Left lung (tissue), 10 donors: ENCODE measurements around the gene HIGD1C. TPM values are rescaled to one million over a fixed set of nuclear protein-coding genes. Genes with fewer than 3 reads are reported as not detected.

Experiments
- ATAC-seq: fragments of 200-7000 bp; cut with Tn5 transposase; one replicate; pipeline ENCODE4 v1.9.1; 2020; ENCODE audit warnings: moderate library complexity
- DNase-seq, 4 donors: peaks; one replicate each; pipeline ENCODE4 v3.0.0-alpha.2; 2013 to 2020
- H3K27ac ChIP-seq, 2 donors: fragments of 200-600 bp; sonication (generic) in 1 of 2; one replicate each; pipeline versions ENCODE4 v1.5.0 to v1.8.0; 2020 to 2021
- H3K27me3 ChIP-seq, 2 donors: fragments of 200-600 bp; sonication (generic) in 1 of 2; one replicate each; pipeline versions ENCODE4 v1.5.0 to v1.8.0; 2020 to 2021
- H3K36me3 ChIP-seq, 2 donors: fragments of 200-600 bp; sonication (generic) in 1 of 2; one replicate each; pipeline versions ENCODE4 v1.5.0 to v1.8.0; 2020 to 2021
- H3K4me1 ChIP-seq, 2 donors: fragments of 200-600 bp; one replicate each; pipeline ENCODE4 v1.8.0; 2021
- H3K4me3 ChIP-seq, 2 donors: fragments of 200-600 bp; sonication (generic) in 1 of 2; one replicate each; pipeline versions ENCODE4 v1.5.0 to v1.8.0; 2020 to 2021; ENCODE audit warnings: mild to moderate bottlenecking in 1 of 2
- H3K9me3 ChIP-seq, 2 donors: fragments of 200-600 bp; sonication (generic) in 1 of 2; one replicate each; pipeline versions ENCODE4 v1.5.0 to v1.8.0; 2020 to 2021
- CTCF ChIP-seq, 2 donors: fragments of 200-600 bp; sonication (generic) in 1 of 2; IDR thresholded peaks; one replicate each; pipeline versions ENCODE4 v1.5.0 to v1.8.0; 2021; ENCODE audit warnings: antibody characterized with exemption in 2 of 2
- intact Hi-C, 2 donors: fragments of 100-400 bp; cut with DNase I; formaldehyde crosslinking; loops; one replicate each; pipeline versions ENCODE4 v1.11.2 to v1.14.2; 2022
- polyA plus RNA-seq, 6 donors: library from polyadenylated mRNA; unstranded; fragments of 120-200 nt; gene quantifications; one replicate each; pipeline ENCODE4 v1.2.1, GENCODE V29; 2013; ENCODE audit not compliant: insufficient read length in 6 of 6
- total RNA-seq, 2 donors: library from RNA; stranded (reverse); fragmentation: NEBNext Ultra II Directional; extraction: Animal tissue kit (Norgen Biotek cat#: 25700); gene quantifications; one replicate each; pipeline ENCODE4 v1.2.1, GENCODE V29; 2021
- donor health status: DM: no; HTN: yes; CAD: no.
- donor health status: DM: no; HTN: no; CAD: no.

The HIGD1C gene
- total and polyA plus RNA-seq, 8 donors, result 0.53 to 0.94 (median 0.56) TPM; not detected in 3

GRCh38 chr12:50933459-50934124 lies 18.8 kb upstream of the HIGD1C start:
- intact Hi-C loops, result no loop called here
- no peak for DNase-seq
- Histone ChIP-seq H3K4me3 (no peak overlapping the region), H3K27ac (peak overlapping the region; percentile 79 to 80), H3K27me3 (no peaks in the 10 kb centered on the region), H3K36me3 (peaks cover 0 to 37% of the 10 kb centered on the region in 2 donors), H3K4me1 (peaks cover 27 to 71% of the 10 kb centered on the region in 2 donors), H3K9me3 (peaks cover 0 to 6% of the 10 kb centered on the region in 2 donors)
- ATAC-seq, result no peak
- TF ChIP-seq CTCF (IDR thresholded peaks at IDR 0.05), result no peak

GRCh38 chr12:50934371-50934851 lies 17.9 kb upstream of the HIGD1C start:
- DNase-seq (no peak), ATAC-seq (peak; percentile 65)
- peaks cover 0 to 37% of the 10 kb centered on the region in 2 donors for H3K36me3 ChIP-seq
- H3K4me3 ChIP-seq, result no peak overlapping the region
- no peak for TF ChIP-seq CTCF (IDR thresholded peaks at IDR 0.05)
- H3K27ac ChIP-seq, result peak overlapping the region; percentile 79 to 80
- H3K27me3 ChIP-seq, result no peaks in the 10 kb centered on the region
- H3K4me1 ChIP-seq, result peaks cover 27 to 63% of the 10 kb centered on the region in 2 donors
- peaks cover 0 to 6% of the 10 kb centered on the region in 2 donors for H3K9me3 ChIP-seq
- intact Hi-C loops, result no loop called here

GRCh38 chr12:50934981-50935807 lies 17.1 kb upstream of the HIGD1C start:
- Histone ChIP-seq H3K9me3 (peaks cover 0 to 6% of the 10 kb centered on the region in 2 donors), H3K4me1 (peaks cover 27 to 59% of the 10 kb centered on the region in 2 donors), H3K27me3 (no peaks in the 10 kb centered on the region), H3K4me3 (no peak overlapping the region), H3K36me3 (peaks cover 0 to 30% of the 10 kb centered on the region in 2 donors), H3K27ac (peak overlapping the region; percentile 79 to 80)
- intact Hi-C loops, result no loop called here
- TF ChIP-seq CTCF (IDR thresholded peaks at IDR 0.05), result no peak
- DNase-seq (no peak), ATAC-seq (peak; percentile 73)

- ATAC-seq (no peak), DNase-seq (no peak)
- peaks cover 0 to 6% of the 10 kb centered on the region in 2 donors for H3K9me3 ChIP-seq
- intact Hi-C loops, result no loop called here
- H3K27ac ChIP-seq, result no peak overlapping the region
- peaks cover 24 to 46% of the 10 kb centered on the region in 2 donors for H3K4me1 ChIP-seq
- H3K4me3 ChIP-seq, result no peak overlapping the region
- H3K36me3 ChIP-seq, result peaks cover 0 to 15% of the 10 kb centered on the region in 2 donors
- no peaks in the 10 kb centered on the region for H3K27me3 ChIP-seq
- TF ChIP-seq CTCF (IDR thresholded peaks at IDR 0.05), result no peak
Measured at GRCh38 chr12:50936821-50937530, 15.4 kb upstream of the HIGD1C start.
